ENCODE measurements around the gene DCUN1D1.
A peak's percentile ranks its signal among the peaks of the same experiment; 100 is the strongest.

The DCUN1D1 gene

DNA sequence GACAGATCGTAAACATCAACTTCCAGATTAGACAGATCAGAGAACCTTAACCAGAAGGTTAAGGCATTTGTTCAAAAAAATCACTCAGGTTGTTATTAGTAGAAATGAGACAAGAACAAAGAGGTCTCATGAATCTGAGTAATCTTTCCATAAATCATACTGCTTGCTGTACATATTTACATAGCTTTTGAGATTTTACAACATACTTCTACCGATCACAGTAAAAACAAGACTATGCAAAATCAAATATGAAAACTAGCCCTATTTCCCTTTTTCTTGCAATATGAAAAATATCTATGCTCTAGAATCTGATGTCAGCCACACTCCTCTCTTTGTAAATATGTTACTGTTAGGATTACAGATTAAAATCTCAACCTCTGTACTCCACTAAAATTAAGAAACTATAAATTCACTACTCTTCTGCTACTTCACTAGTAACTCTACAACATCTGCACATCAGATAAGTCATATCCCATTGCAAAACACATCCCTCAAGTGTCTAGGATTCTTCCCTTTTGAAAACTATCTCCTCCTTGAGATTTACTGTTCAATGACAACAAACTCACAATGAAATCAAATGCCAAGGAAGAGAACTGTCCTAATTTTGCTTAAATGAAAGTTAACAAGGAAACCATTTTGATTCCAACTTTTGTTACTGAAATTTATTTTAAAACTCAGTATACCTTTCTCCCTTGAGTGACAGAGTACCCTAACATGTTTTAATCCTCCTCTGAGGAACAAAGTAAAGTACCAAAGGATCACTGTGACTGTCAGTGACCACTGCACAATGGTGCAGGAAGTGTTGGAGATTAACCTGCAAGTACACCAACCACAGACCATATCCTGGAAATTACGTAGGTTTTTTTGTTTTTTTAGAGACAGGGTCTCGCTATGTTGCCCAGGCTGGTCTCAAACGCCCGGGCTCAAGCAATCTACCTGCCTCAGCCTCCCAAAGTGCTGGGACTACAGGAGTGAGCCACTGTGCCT is 12.8 kb downstream of the DCUN1D1 start:
- TF ChIP-seq, protein P1, sequence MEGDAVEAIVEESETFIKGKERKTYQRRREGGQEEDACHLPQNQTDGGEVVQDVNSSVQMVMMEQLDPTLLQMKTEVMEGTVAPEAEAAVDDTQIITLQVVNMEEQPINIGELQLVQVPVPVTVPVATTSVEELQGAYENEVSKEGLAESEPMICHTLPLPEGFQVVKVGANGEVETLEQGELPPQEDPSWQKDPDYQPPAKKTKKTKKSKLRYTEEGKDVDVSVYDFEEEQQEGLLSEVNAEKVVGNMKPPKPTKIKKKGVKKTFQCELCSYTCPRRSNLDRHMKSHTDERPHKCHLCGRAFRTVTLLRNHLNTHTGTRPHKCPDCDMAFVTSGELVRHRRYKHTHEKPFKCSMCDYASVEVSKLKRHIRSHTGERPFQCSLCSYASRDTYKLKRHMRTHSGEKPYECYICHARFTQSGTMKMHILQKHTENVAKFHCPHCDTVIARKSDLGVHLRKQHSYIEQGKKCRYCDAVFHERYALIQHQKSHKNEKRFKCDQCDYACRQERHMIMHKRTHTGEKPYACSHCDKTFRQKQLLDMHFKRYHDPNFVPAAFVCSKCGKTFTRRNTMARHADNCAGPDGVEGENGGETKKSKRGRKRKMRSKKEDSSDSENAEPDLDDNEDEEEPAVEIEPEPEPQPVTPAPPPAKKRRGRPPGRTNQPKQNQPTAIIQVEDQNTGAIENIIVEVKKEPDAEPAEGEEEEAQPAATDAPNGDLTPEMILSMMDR (conservative IDR thresholded peaks at IDR 0.05; ENCODE audit: control insufficient read depth, insufficient read depth, low read depth, low read length): no peak
- H3K4me3 ChIP-seq (ENCODE audit: control insufficient read depth, low read depth, low read length): no peak overlapping the region
- DNase-seq (ENCODE audit: low read depth): peak; percentile 27

DNA sequence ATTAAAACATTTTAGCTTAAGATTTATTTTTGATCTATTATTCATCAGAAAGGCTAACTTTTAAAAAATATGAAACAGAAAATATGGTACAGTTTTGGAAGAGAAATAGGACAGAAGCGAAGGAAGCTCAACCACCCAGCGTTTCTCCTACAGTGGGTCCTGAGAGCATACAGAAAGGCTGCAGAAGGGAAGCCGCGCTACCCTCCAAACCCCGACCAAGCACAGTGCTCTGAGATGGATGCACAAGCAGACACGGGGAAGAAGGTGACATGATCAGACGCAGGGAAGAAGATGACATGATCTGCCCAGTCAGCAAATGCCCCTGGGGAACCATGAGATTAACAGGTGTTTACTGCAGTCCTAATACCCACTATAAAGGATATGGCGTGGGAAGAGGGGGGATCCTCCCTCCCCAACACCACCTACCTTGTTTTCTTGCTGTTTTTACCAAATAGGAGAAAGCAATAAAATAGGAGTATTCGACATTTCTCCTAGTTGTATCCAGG is 14.4 kb downstream of the DCUN1D1 start:
- DNase-seq (ENCODE audit: low read depth): no peak
- H3K4me3 ChIP-seq (ENCODE audit: control insufficient read depth, low read depth, low read length): no peak overlapping the region
- TF ChIP-seq, protein P1 (conservative IDR thresholded peaks at IDR 0.05; ENCODE audit: control insufficient read depth, insufficient read depth, low read depth, low read length): no peak

DNA sequence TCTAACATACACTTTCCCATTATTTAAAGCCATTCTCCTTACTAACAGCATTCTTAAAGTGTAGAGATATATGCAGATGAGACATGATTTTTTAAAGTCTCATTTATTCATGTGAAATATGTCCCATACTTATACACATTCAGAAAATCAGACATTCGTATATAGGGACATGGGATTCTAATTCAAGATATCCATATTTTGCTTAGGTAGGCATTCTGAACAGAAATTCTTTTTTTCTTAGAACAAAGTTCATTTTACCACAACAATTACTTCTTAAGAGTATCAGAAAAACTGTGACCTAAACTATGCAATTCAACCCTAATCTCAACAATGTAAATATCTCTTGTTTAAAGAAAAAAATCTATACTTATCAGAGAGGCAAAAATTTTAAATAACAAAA is 16.2 kb downstream of the DCUN1D1 start:
- TF ChIP-seq, protein P1 (conservative IDR thresholded peaks at IDR 0.05; ENCODE audit: control insufficient read depth, insufficient read depth, low read depth, low read length): no peak
- no peak for DNase-seq (ENCODE audit: low read depth)
- no peak overlapping the region for H3K4me3 ChIP-seq (ENCODE audit: control insufficient read depth, low read depth, low read length)

DNA sequence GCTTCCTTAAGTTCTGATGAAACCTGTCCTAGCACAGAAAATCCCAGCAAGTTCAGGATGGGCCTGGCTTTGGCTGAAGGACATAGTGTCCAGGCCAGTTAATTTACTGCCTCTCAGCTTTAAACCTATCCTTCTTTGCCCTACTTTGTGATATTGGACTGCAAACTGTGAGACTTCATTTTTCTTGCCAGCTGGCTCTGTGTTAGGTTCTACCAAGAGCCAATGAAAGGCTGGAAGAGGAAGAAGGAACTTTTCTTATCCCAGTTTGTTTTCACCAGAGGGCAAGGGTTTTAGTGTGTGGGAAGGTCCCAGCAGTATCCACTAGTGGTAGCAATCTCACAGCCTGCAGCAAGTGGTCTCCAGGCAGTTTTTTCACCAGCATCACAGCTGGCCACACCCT is 18.2 kb downstream of the DCUN1D1 start:
- no peak for DNase-seq (ENCODE audit: low read depth)
- H3K4me3 ChIP-seq (ENCODE audit: control insufficient read depth, low read depth, low read length): no peak overlapping the region
- TF ChIP-seq, protein P1 (conservative IDR thresholded peaks at IDR 0.05; ENCODE audit: control insufficient read depth, insufficient read depth, low read depth, low read length): no peak

DNA sequence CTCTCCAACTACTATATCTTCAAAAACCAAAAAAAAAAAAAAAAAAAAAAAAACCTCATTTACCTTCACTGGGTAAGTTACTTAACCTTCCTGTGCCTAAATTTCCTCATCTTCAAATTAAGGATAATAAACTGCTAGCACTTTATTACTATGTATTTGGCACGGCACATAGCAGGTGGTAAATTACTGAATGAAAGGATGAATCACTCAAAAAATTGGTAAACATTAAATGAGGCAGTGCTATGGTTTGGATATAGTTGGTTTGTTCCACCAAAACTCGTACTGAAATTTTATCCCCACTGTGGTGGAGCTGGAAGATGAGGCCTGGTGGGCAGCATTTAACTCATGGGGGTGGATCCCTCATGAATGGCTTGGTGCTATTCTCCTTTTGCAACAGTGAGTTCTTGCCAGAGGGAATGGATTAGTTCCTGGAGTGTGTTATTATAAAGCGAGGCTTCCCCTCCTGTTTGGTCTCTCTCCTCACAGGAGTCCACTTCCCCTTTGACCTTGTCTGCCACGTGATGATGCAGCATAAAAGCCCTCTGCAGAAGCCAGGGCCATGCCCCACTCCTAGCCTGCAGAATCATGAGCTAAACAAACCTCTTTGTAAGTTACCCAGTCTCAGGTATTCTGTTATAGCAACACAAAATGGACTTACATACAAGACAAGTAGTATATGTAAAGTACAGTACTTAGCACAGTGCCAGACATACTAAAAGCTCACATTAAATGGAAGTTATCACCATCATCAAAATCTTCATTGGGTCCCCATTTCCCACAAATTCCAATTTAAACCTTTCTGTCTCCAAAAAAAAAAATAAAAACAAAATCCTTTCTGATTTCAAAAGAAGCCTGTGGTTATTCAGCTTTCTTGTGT is 20.6 kb downstream of the DCUN1D1 start:
- H3K4me3 ChIP-seq (ENCODE audit: control insufficient read depth, low read depth, low read length): no peak overlapping the region
- DNase-seq (ENCODE audit: low read depth): no peak
- TF ChIP-seq, protein P1 (conservative IDR thresholded peaks at IDR 0.05; ENCODE audit: control insufficient read depth, insufficient read depth, low read depth, low read length): no peak

DNA sequence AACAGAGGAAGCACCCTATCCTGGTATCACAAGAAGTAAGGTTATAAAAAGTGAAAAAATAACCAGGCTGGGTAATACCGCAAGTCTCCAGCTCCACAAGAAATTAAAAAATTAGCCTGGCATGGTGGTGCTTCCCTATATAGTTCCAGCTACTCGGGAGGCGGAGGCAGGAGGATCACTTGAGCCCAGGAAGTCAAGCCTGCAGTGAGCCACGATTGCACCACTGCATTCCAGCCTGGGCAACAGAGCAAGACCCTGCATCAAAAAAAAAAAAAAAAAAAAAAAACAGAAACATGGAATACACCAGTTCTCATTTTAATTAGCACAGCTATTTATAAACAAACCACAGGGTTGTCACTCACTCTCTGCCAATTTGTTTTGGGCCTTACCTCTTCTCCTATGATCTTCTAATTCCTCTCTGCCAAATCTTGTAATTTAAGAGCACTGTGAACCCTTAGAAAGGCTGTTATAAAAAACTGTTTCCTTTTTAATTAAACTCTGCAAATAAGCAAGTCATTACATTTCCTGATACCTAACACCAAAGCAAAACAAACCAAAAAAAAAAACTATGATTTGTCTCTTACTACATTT is 22.6 kb downstream of the DCUN1D1 start:
- no peak for DNase-seq (ENCODE audit: low read depth)
- TF ChIP-seq, protein P1 (conservative IDR thresholded peaks at IDR 0.05; ENCODE audit: control insufficient read depth, insufficient read depth, low read depth, low read length): no peak
- H3K4me3 ChIP-seq (ENCODE audit: control insufficient read depth, low read depth, low read length): no peak overlapping the region

All from fibroblast of mammary gland (primary cell).